Pancreas (tissue), 10 donors: ENCODE results near the gene TTLL7. TPM values are rescaled to one million over a fixed set of nuclear protein-coding genes. Genes with fewer than 3 reads are reported as not detected.
"Not testable (repeated sequence)": the region's sequence is repeated elsewhere in the genome, so short reads cannot be mapped to it uniquely, and the experiment has no call there.

Experiments used
- ATAC-seq, 4 donors: fragments of 200-7000 bp; cut with Tn5 transposase; one replicate each; pipeline versions ENCODE4 v1.8.0 to v1.9.1; 2020; ENCODE audit warnings: mild to moderate bottlenecking in 4 of 4, moderate library complexity in 4 of 4
- DNase-seq, 6 donors: peaks; one replicate each; pipeline ENCODE4 v3.0.0-alpha.2; 2020
- FAIRE-seq: peaks from 2 replicates; lab custom pipeline; 2012; peaks lifted over from hg19 to GRCh38; lab: Jason Lieb, UNC
- H3K27ac ChIP-seq, 4 donors: fragments of 200-600 bp; sonication (generic); 1 replicate in 3 of 4; 2 replicates in 1 of 4; pipeline versions ENCODE4 v1.5.0 to v1.8.0; 2020
- H3K27me3 ChIP-seq, 4 donors: fragments of 200-600 bp; one replicate each; pipeline ENCODE4 v1.8.0; 2021
- H3K36me3 ChIP-seq, 3 donors: fragments of 200-600 bp; sonication (generic) in 1 of 3; one replicate each; pipeline versions ENCODE4 v1.5.0 to v1.8.0; 2020 to 2021
- H3K4me1 ChIP-seq, 3 donors: fragments of 200-600 bp; one replicate each; pipeline ENCODE4 v1.8.0; 2021
- H3K4me3 ChIP-seq, 4 donors: fragments of 200-600 bp; sonication (generic) in 2 of 4; one replicate each; pipeline versions ENCODE4 v1.5.0 to v1.8.0; 2020 to 2021
- H3K9me3 ChIP-seq, 4 donors: fragments of 200-600 bp; one replicate each; pipeline ENCODE4 v1.8.0; 2021
- CTCF ChIP-seq, 4 donors: fragments of 200-600 bp; sonication (generic) in 3 of 4; IDR thresholded peaks; one replicate each; pipeline versions ENCODE4 v1.5.0 to v1.8.0; 2021; ENCODE audit warnings: antibody characterized with exemption in 4 of 4
- WGBS, 2 donors: extraction: QIAGEN DNeasy Blood & Tissue Kit; methylation state at CpG; one replicate each; pipeline ENCODE4 v1.1.7; 2013; 5-methylcytosine and 5-hydroxymethylcytosine counted together
- intact Hi-C, 3 donors: fragments of 100-400 bp; cut with DNase I; formaldehyde crosslinking; loops; one replicate each; pipeline versions ENCODE4 v1.11.1 to v1.14.2; 2022
- polyA plus RNA-seq, 2 donors: library from polyadenylated mRNA; stranded (reverse); fragments of 200-250 nt; gene quantifications; one replicate each; pipeline ENCODE4 v1.2.3, GENCODE V29; 2013
- total RNA-seq, 6 donors: library from RNA; stranded (reverse); fragmentation: NEBNext Ultra II Directional in 4 of 6; extraction: Animal tissue kit (Norgen Biotek cat#: 25700) in 4 of 6; gene quantifications; one replicate each; pipeline versions ENCODE4 v1.2.1 to v1.2.4, GENCODE V29; 2021 to 2023
- donor health status: healthy with polysubstance abuse.
- donor health status: DM: no; HTN: no; CAD: no; lungs with moderate emphysema.
- donor health status: DM: no; HTN: no; CAD: no.
- donor health status: control.
- donor health status: control.
- donor health status: Bipolar disorder and iron deficiency.
- donor health status: DM: yes; HTN: yes; CAD: no.
- donor health status: DM: no; HTN: no; CAD: no.
- donor health status: DM: no; HTN: no; CAD: no.
- donor health status: DM: yes; HTN: yes; CAD: no.

TTLL7 gene
- total and polyA plus RNA-seq, 8 donors = 10.5 to 22.4 (median 13.0) TPM

- Histone ChIP-seq H3K4me3 (no peak overlapping the region), H3K27ac (no peak overlapping the region), H3K9me3 (no peaks in the 10 kb centered on the region), H3K27me3 (no peaks in the 10 kb centered on the region), H3K36me3 (peaks cover 0 to 11% (median 0%) of the 10 kb centered on the region in 3 donors), H3K4me1 (no peaks in the 10 kb centered on the region)
- FAIRE-seq (no peak), DNase-seq (no peak), ATAC-seq (no peak)
- intact Hi-C loops = no loop called here
- TF ChIP-seq CTCF (IDR thresholded peaks at IDR 0.05) = no peak
- 85 to 95% methylated on average over 2 of the region's 2 CpGs for WGBS, 2 donors
These were observed 80.1 kb downstream of the TTLL7 start for GRCh38 chr1:83918688-83919285.

- intact Hi-C loops = no loop called here
- H3K27me3 ChIP-seq = no peaks in the 10 kb centered on the region
- peaks cover 0 to 11% (median 0%) of the 10 kb centered on the region in 3 donors for H3K36me3 ChIP-seq
- ATAC-seq = no peak
- no peak for FAIRE-seq
- H3K4me3 ChIP-seq = no peak overlapping the region
- TF ChIP-seq CTCF (IDR thresholded peaks at IDR 0.05) = no peak
- DNase-seq = no peak
- H3K9me3 ChIP-seq = no peaks in the 10 kb centered on the region
- H3K27ac ChIP-seq = no peak overlapping the region
- no peaks in the 10 kb centered on the region for H3K4me1 ChIP-seq
- 94 to 96% methylated on average over 1 of the region's 1 CpG for WGBS, 2 donors
These were observed 81.0 kb downstream of the TTLL7 start for GRCh38 chr1:83917959-83918358.

DNA sequence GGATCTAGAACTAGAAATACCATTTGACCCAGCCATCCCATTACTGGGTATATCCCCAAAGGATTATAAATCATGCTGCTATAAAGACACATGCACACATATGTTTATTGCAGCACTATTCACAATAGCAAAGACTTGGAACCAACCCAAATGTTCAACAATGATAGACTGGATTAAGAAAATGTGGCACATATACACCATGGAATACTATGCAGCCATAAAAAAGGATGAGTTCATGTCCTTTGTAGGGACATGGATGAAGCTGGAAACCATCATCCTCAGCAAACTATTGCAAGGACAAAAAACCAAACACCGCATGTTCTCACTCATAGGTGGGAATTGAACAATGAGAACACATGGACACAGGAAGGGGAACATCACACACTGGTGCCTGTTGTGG is 82.8 kb downstream of the TTLL7 start:
- ATAC-seq, H3K4me3 ChIP-seq, H3K27me3 ChIP-seq, intact Hi-C loops, FAIRE-seq, H3K27ac ChIP-seq, DNase-seq, H3K9me3 ChIP-seq, H3K4me1 ChIP-seq: not testable (repeated sequence)
- WGBS, 2 donors = 100% methylated on average over 1 of the region's 1 CpG; no CpG with 5 or more reads in 1 of the 2 donors
- H3K36me3 ChIP-seq = peaks cover 0 to 11% (median 0%) of the 10 kb centered on the region in 3 donors

DNA sequence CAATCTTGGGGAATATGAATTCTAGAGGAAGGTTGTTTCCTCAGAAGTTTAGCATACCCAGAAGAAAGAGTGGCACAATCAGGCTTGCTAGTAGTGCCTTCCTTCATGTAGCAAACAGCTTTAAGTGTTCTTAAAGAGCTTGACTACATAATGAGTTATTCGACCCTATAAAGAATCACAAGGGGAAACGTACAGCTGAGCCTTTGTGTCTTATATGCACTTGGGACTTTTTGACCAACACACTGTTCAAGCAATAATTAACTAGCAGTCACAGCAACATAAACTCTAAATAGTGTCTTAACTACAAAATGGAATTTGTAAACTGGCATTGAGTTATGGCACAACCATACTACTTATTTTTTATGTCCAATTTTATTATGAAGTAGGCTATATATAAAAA is 86.1 kb downstream of the TTLL7 start:
- WGBS, 2 donors = 59 to 60% methylated on average over 2 of the region's 2 CpGs
- no peak for FAIRE-seq
- no peaks in the 10 kb centered on the region for H3K9me3 ChIP-seq
- no peak overlapping the region for H3K27ac ChIP-seq
- no peaks in the 10 kb centered on the region for H3K36me3 ChIP-seq
- ATAC-seq = no peak
- DNase-seq = no peak
- H3K27me3 ChIP-seq = no peaks in the 10 kb centered on the region
- no peaks in the 10 kb centered on the region for H3K4me1 ChIP-seq
- no peak for TF ChIP-seq CTCF (IDR thresholded peaks at IDR 0.05)
- no peak overlapping the region for H3K4me3 ChIP-seq
- intact Hi-C loops = no loop called here

GRCh38 chr1:83910461-83910860 is 88.5 kb downstream of the TTLL7 start:
- ATAC-seq (no peak), DNase-seq (no peak), FAIRE-seq (no peak)
- no peaks in the 10 kb centered on the region for H3K27me3 ChIP-seq
- no peak overlapping the region for H3K4me3 ChIP-seq
- TF ChIP-seq CTCF (IDR thresholded peaks at IDR 0.05) = no peak
- H3K4me1 ChIP-seq = no peaks in the 10 kb centered on the region
- no peak overlapping the region for H3K27ac ChIP-seq
- H3K9me3 ChIP-seq = no peaks in the 10 kb centered on the region
- intact Hi-C loops = no loop called here
- WGBS, 2 donors = 78 to 81% methylated on average over 3 of the region's 3 CpGs
- no peaks in the 10 kb centered on the region for H3K36me3 ChIP-seq
